Kidney capillary endothelial cell (primary cell): ENCODE data around the gene MINDY2.

Source experiments
- DNase-seq: peaks from one replicate; pipeline ENCODE4 v3.0.0-alpha.2; 2018; ENCODE audit warnings: low spot score

Gene MINDY2, protein sequence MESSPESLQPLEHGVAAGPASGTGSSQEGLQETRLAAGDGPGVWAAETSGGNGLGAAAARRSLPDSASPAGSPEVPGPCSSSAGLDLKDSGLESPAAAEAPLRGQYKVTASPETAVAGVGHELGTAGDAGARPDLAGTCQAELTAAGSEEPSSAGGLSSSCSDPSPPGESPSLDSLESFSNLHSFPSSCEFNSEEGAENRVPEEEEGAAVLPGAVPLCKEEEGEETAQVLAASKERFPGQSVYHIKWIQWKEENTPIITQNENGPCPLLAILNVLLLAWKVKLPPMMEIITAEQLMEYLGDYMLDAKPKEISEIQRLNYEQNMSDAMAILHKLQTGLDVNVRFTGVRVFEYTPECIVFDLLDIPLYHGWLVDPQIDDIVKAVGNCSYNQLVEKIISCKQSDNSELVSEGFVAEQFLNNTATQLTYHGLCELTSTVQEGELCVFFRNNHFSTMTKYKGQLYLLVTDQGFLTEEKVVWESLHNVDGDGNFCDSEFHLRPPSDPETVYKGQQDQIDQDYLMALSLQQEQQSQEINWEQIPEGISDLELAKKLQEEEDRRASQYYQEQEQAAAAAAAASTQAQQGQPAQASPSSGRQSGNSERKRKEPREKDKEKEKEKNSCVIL

GRCh38 chr15:58770857-58771620 lies at the start of gene MINDY2:
MINDY2 (plus strand) TSS chr15:58771302; CDS start chr15:58771396, 94 bp downstream.
- peak; percentile 97 for DNase-seq

DNA sequence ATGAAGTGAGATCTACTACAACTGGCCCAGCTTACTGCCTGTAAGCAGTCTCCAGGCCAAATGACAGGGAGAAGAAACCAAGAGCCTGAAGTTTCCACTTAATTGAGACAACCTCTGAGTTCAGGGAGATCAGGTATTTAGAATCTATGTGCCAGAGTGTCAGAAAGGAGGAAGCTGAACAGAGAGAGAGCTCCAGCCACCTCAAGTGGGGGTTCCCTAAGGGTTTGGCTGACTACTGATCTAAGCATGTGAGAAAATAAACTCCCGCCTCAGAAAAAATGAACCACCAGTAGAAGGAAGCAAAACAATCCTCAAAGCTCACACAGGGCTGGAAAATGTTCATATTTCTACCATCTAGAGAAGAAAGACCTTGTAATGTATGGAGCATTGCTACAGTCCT lies 46.6 kb upstream of the MINDY2 start:
- DNase-seq = no peak

DNA sequence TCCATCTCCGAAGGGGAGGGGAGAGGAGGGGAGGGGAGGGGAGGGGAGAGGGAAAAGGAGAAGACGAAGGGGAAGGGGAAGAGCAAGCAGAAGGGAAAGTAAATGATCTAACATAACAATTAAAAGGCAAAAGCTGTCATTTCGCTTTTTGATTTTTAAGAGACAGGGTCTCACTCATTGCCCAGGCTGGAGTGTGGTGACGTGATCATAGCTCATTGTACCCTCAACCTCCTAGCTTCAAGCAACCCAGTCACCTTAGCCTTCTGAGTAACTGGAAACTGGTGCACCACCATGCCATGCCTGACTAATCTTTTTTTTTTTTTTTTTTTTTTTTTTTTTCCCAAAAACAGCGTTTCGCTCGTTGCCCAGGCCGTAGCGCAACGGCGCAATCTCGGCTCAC lies 44.2 kb upstream of the MINDY2 start:
- no peak for DNase-seq

GRCh38 chr15:58731756-58732535 lies 39.2 kb upstream of the MINDY2 start:
- DNase-seq = no peak

DNA sequence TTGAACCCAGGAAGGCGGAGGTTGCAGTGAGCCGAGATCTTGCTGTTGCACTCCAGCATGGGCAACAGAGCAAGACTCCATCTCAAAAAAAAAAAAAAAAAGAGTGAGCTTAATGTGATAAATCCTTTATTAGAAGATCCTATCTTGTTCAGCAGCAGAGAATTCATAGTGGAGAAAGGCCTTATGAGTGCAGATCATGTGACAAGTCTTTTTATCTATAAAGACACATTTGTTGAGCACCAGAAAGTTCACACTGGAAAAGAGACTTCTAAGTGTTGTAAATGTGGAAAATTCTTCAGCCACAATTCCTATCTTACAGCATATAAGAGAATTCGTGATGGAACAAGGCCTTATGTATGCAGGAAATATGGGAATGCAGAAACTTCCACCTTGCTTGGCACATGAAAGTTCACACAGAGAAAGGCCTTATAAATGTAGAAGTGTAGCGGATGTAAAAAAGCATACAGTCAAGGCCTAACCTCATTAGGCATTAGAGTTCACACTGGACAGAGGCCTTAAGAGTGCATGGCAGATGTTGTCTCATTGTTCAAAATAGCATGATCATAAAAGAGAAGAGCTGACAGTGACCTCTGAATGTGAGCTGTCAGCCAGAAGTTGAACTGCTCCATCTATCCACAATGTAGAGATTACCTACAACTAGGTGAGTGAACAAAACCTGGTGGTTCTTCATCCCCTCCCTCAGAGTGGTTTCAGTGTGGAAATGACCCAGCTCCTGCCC lies 38.3 kb upstream of the MINDY2 start:
- DNase-seq = no peak

DNA sequence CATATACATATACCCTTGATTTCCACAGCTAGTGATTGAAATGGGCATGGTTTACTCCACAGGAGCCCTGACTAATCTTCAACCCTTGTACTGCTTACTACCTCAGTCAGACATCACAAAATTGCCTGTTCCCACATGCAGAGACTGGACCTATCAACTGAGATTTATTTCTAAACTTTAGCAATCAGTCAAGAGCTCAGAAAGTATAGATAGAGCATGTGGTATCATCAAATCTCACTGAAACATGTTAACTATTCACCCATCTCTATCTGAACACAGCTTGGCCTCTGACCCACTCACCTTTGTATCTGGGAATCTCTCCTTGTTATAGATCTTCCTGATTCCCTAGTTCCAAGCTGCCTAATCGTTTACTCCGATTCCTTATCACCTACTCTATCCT lies 36.2 kb upstream of the MINDY2 start:
- DNase-seq = no peak

DNA sequence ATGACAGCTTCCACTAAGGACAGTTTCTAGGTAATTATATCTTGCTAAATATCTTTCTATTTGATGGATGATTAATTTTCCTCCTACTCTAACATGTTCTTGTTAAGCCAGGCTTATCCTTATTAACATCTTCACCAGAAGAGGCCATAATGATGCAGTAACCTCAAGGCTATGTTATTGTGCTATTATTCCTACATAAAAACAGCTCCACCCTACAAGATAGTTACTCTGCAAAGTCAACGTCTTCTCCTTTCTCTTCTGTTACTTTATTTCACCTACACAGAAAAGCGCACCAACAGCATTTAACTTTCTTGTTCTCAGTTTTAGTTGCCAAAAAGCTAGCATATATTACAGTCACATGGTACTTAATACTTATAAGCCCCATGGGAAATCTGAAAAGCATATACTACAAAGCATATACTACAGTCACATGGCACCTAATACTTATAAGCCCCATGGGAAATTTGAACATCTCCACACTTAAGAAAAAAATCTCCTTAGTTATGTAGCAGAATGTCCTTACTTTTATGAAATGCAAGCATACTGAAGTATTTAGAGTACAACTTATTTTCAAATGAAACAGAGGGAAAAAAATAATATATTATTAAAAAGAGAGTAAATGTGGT lies 35.0 kb upstream of the MINDY2 start:
- DNase-seq = no peak

DNA sequence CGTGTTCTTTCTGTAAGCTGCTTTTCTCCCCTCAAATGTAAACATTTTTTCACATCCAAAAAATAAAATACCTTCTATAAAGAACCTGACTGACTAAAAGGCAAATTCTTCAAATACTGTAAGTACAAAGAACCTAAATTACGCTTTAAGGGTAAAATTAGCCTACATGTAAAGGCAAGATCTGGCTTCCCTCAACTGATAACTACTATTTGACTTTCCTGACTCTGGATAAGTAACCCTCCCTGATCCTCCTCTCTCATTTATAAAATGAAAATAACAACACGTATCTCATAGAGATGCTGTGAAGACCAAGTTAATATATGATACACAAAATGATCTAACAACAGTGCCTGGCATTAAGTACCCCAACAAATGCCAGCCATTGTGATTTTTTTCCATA lies 33.8 kb upstream of the MINDY2 start:
- no peak for DNase-seq

DNA sequence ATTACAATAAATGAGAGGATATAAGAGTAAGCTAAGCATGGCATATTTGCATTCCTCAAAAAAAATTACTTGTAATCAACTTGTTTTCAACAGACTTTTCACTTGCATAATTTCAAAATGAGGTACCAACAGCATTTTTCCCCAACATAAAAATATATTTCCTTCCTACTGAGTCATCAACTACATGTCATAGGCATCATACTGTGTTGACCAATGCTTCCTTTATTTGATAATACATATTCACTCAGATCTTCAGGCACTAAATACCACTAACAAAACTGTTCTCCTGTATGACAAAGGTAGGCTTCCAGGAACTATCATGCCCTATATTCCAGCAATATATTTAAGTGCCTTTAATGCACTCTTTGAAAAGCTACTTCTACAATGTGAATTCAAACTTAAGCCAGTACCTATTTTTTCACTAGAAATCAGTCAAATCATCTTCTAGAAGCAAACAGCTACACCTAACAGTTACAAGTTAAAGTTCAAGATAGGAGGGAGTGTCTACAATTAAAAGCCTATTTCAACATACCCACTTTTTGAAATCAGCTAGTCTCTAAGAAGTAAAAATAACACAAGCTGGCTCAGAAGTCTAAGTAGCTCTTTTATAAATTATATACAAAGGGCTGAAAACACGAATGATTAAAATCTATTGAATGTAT lies 32.9 kb upstream of the MINDY2 start:
- DNase-seq = peak; percentile 66

DNA sequence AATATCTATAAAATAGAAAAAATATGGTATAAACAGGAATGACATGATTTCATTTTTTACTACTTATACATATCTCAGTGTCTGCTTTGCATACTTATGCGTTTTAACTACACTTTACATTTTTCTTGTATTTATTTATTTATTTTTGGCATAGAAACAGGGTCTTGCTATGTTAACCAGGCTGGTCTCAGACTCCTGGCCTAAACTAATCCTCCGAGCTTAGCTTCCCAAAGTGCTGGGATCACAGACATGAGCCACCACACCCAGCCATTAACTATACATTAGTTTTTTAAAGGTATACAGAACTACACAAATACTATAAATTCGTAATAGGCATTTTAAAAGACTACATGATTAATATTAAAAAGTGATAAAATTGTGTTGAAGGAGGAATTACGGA lies 30.7 kb upstream of the MINDY2 start:
- no peak for DNase-seq

GRCh38 chr15:58741032-58741431 lies 30.1 kb upstream of the MINDY2 start:
- no peak for DNase-seq

DNA sequence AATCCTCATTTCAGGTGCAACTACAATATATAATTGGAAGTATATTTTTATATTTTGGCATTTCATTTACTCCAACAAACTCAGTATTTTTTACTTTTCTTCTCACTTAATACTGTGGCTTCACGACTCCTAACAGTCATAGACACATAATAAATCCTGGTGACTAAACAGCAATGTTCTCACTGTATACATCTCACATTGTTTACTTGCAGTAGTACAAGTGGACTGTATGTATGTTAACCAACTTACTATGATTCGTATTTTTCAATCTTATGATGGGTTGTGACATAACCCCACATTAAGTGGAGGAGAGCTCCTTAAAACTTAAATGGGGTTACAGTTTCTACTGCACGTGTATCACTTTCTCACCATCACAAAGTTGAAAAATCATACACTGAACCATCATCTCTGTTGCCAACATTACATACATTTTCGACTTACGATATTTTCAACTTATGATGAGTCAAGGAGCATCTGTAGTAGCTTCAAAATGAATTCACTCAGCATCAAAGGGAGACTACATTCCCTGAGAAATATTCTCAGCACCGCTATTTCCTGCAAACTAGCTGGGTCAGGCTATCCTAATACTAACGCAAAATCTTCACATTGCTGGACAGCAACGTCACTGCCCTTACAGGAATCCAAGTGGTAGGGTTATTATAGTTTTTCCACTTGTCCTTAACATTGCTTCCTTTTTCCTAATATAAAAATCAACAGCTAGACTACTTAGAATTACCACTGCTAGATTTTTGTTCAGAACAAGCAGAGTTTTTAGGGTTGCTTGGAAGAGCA lies 28.9 kb upstream of the MINDY2 start:
- DNase-seq = peak; percentile 63

DNA sequence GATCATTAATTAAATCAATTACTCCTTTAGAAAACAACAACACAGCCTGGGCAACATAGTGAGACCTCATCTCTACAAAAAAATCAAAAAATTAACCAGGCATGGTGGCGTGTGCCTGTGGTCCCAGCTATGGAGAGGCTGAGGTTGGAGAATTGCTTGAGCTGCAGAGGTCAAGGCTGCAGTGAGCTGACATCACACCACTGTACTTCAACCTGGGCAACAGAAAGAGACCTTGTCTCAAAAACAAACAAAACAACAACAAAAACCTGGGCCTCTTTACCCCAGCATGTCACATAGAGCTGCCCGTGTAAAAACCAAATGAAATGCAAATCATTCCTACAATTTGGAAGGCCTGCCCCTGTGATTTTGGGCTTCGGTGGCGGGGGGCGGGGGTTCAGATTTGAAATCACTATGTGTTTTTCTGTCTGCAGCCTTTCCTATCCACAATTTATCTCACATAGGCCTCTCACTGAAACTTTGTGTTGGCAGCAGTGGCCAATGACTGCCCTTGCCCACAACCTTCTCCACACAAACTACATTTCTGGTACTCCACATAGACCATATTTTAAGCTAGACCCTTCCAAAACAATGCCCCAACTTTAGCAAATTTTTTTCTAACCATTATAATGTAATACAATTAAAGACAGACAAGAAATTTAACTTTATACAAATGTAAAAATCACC lies 28.1 kb upstream of the MINDY2 start:
- DNase-seq = no peak

- DNase-seq = no peak
Measured at GRCh38 chr15:58746174-58746573, 24.9 kb upstream of the MINDY2 start.

GRCh38 chr15:58748040-58748851 lies 22.9 kb upstream of the MINDY2 start:
- DNase-seq = peak; percentile 41

DNA sequence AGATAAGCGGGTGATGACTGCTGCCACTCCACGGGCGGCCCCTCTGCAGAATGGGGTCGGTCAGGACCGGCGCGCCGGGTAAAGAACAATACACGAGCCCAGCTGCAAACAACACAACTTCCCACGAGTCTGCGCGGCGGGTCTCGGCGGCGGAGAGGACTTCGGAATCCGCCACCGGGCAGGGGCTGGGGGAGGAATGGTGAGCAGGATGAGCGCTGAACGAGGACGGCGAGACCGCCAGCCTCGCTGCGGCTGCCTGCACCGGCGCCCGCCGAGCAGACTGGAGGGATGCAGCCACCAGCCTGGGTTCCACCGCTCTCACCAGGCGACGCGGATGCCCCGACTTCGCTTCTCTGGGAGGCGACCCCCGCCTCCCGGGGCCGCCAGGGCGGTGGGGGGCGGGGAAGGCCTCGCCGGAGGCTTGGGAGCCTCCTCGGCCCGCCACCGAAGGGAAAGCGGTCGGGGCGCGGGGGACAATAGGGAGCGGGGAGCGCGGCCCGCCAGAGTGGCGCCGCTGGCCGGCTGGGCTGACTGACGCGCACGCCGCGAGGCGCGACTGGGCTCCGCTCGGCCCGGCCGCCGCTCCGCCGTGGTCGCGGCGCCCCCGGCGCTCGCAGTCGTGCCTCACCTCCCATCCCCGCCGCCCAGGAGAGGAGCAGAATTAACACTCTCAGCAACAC lies 22.1 kb upstream of the MINDY2 start:
- DNase-seq = peak; percentile 48

DNA sequence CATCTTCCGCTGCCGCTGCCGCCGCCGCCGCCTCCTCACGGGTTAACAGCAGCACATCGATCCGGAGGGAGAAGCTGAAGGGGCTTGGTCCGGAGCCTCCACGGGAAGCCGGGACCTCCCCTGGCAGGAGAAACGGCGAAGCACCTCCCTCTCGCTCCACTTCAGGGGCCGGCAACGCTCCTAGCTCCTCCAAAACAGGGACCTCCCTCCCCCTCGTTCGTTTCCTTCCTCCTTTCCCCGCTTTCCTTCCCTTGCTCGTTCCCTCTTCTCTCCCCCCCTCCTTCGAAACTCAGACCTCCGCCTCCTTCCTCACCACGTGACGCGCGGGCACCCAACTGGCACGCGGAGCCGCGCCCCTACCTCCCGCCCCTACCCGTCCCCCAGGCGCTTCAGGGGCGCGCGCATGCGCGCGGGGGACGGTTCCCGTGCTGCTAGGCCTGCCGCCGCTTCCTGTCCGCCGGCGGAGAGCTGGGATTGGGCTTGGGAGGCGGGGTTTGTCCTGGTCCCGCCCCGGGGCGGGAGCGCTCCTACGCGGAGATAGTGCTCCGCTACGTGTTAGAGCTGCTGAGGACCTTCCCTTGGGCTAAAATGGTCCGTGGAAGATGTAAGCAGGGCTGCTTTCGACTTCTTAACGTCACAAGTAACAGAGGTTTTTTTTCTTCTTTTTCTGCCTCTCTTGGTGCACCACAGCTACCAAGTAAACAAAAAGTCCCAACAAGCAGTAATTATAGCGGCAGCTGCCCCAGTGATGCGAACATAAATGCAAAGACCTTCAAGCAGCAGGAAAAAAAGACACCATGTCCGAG lies 21.4 kb upstream of the MINDY2 start, which contains the start of gene ADAM10:
TSS of gene ADAM10 (minus strand) at position 176 of the 806 bp plus-strand sequence. CDS start at position 3, 173 bp downstream.
- DNase-seq = peak; percentile 99
